ENCODE measurements around the gene FOXF1. TPM values are rescaled to one million over a fixed set of nuclear protein-coding genes. Genes with fewer than 3 reads are reported as not detected.

FOXF1 gene
- total and polyA plus RNA-seq, 2 donors (not counting 1 experiment from before 2014, with no cell fraction given) = 14.0 to 31.5 TPM

Other genes starting within 250 kb of the FOXF1 start
- gene MTHFSD, start 44.7 kb downstream of the FOXF1 start, total RNA-seq = 13.6 and 19.3 TPM in 2 replicates
- gene MTHFSD, start 44.7 kb downstream of the FOXF1 start, polyA plus RNA-seq = 11.4 and 13.1 TPM in 2 replicates
- 0.26 and 0.50 TPM in 2 replicates for gene FOXC2, start 56.3 kb downstream of the FOXF1 start, total RNA-seq
- 1.1 and 1.5 TPM in 2 replicates for gene FOXC2, start 56.3 kb downstream of the FOXF1 start, polyA plus RNA-seq
- 24.1 and 27.4 TPM in 2 replicates for gene FOXL1, start 68.0 kb downstream of the FOXF1 start, total RNA-seq
- gene FOXL1, start 68.0 kb downstream of the FOXF1 start, polyA plus RNA-seq = 5.9 and 19.0 TPM in 2 replicates